ENCODE results near the gene SPA17. TPM values are rescaled to one million over a fixed set of nuclear protein-coding genes. Genes with fewer than 3 reads are reported as not detected.

SPA17 gene
- total RNA-seq, 1 donor from 2014 or later: 3.0 TPM

- DNase-seq: no peak
- peaks cover 19% of the 10 kb centered on the region for H3K4me1 ChIP-seq
- no peak overlapping the region for H3K4me3 ChIP-seq
- H3K36me3 ChIP-seq: no peaks in the 10 kb centered on the region
- TF ChIP-seq, protein P1, sequence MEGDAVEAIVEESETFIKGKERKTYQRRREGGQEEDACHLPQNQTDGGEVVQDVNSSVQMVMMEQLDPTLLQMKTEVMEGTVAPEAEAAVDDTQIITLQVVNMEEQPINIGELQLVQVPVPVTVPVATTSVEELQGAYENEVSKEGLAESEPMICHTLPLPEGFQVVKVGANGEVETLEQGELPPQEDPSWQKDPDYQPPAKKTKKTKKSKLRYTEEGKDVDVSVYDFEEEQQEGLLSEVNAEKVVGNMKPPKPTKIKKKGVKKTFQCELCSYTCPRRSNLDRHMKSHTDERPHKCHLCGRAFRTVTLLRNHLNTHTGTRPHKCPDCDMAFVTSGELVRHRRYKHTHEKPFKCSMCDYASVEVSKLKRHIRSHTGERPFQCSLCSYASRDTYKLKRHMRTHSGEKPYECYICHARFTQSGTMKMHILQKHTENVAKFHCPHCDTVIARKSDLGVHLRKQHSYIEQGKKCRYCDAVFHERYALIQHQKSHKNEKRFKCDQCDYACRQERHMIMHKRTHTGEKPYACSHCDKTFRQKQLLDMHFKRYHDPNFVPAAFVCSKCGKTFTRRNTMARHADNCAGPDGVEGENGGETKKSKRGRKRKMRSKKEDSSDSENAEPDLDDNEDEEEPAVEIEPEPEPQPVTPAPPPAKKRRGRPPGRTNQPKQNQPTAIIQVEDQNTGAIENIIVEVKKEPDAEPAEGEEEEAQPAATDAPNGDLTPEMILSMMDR (IDR thresholded peaks at IDR 0.05; ENCODE audit: borderline replicate concordance): no peak
- no peaks in the 10 kb centered on the region for H3K9me3 ChIP-seq (replicated peaks)
- intact Hi-C loops (cut with micrococcal nuclease): no loop called here
- no peak overlapping the region for H3K27ac ChIP-seq (replicated peaks)
- H3K27me3 ChIP-seq (ENCODE audit: low read depth): peaks cover 97% of the 10 kb centered on the region
Measured at GRCh38 chr11:124719534-124719933, 45.8 kb downstream of the SPA17 start.

GRCh38 chr11:124722176-124722575, 48.5 kb downstream of the SPA17 start:
- H3K9me3 ChIP-seq (replicated peaks): no peaks in the 10 kb centered on the region
- H3K27me3 ChIP-seq (ENCODE audit: low read depth): peaks cover 97% of the 10 kb centered on the region
- no peak overlapping the region for H3K4me3 ChIP-seq
- intact Hi-C loops (cut with micrococcal nuclease): no loop called here
- peaks cover 35% of the 10 kb centered on the region for H3K4me1 ChIP-seq
- DNase-seq: no peak
- TF ChIP-seq, protein P1 (IDR thresholded peaks at IDR 0.05; ENCODE audit: borderline replicate concordance): no peak
- H3K27ac ChIP-seq (replicated peaks): no peak overlapping the region
- H3K36me3 ChIP-seq: no peaks in the 10 kb centered on the region

- Histone ChIP-seq H3K4me1 (peaks cover 18% of the 10 kb centered on the region), H3K4me3 (no peak overlapping the region), H3K36me3 (no peaks in the 10 kb centered on the region), H3K27me3 (ENCODE audit: low read depth) (peaks cover 69% of the 10 kb centered on the region), H3K9me3 (replicated peaks) (no peaks in the 10 kb centered on the region), H3K27ac (replicated peaks) (peak overlapping the region; percentile 49)
- no peak for DNase-seq
- TF ChIP-seq, protein P1 (IDR thresholded peaks at IDR 0.05; ENCODE audit: borderline replicate concordance): no peak
- intact Hi-C loops (cut with micrococcal nuclease): no loop called here
Measured at GRCh38 chr11:124724979-124725718, 51.4 kb downstream of the SPA17 start.

- Histone ChIP-seq H3K4me3 (no peak overlapping the region), H3K4me1 (peaks cover 18% of the 10 kb centered on the region), H3K36me3 (no peaks in the 10 kb centered on the region), H3K27ac (replicated peaks) (peak overlapping the region; percentile 49), H3K27me3 (ENCODE audit: low read depth) (peaks cover 65% of the 10 kb centered on the region), H3K9me3 (replicated peaks) (no peaks in the 10 kb centered on the region)
- TF ChIP-seq, protein P1 (IDR thresholded peaks at IDR 0.05; ENCODE audit: borderline replicate concordance): no peak
- intact Hi-C loops (cut with micrococcal nuclease): no loop called here
- no peak for DNase-seq
Measured at GRCh38 chr11:124725719-124726105, 52.0 kb downstream of the SPA17 start.

- intact Hi-C loops (cut with micrococcal nuclease): no loop called here
- no peak overlapping the region for H3K27ac ChIP-seq (replicated peaks)
- H3K9me3 ChIP-seq (replicated peaks): no peaks in the 10 kb centered on the region
- peaks cover 18% of the 10 kb centered on the region for H3K4me1 ChIP-seq
- no peak overlapping the region for H3K4me3 ChIP-seq
- no peaks in the 10 kb centered on the region for H3K36me3 ChIP-seq
- H3K27me3 ChIP-seq (ENCODE audit: low read depth): peaks cover 47% of the 10 kb centered on the region
- TF ChIP-seq, protein P1 (IDR thresholded peaks at IDR 0.05; ENCODE audit: borderline replicate concordance): no peak
- no peak for DNase-seq
Measured at GRCh38 chr11:124727474-124727873, 53.8 kb downstream of the SPA17 start.
